ENCODE results near the gene HSD17B3.

DNA sequence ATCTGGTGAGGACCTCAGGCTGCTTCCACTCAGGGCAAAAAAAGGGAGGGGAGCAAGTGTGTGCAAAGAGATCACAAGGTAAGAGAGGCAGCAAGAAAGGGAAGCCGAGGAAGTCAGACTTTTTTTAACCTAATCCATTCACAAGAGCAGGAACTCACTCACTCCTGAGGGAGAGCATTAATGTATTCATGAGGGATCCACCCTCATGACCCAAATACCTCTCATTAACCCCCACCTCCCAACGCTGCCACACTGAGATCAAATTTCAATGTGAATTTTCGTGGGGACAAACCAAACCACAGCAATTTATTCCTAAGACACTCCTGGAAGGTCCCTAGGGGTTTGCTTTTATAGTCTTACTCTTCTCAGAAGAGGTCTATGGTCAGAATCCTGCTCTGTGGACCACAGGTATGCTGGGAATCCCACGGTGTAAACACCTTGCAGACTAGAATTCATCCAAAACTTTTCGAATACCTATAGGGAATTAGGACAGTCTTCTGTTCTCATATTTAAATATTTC, 108.7 kb downstream of the HSD17B3 start:
- TF ChIP-seq ELF4 (IDR thresholded peaks at IDR 0.05): no peak
- TF ChIP-seq SP1 (IDR thresholded peaks at IDR 0.05): no peak
- TF ChIP-seq FOXA1 (IDR thresholded peaks at IDR 0.05): no peak
- no peak for TF ChIP-seq TARDBP (IDR thresholded peaks at IDR 0.05)
